ENCODE data around the gene FXN.

- no peak for TF ChIP-seq CTCF (conservative IDR thresholded peaks at IDR 0.05)
- TF ChIP-seq ZFX (IDR thresholded peaks at IDR 0.05): no peak
These were observed 22.5 kb downstream of the FXN start for GRCh38 chr9:69058101-69058500.

Data from C4-2B (cell line).